Measurements from ENCODE around the gene PRDX2. TPM values are rescaled to one million over a fixed set of nuclear protein-coding genes. Genes with fewer than 3 reads are reported as not detected.

Gene PRDX2
- total and polyA plus RNA-seq, 10 of the 15 experiments (the other 5 are each of a cell fraction or from before 2014, with no cell fraction given) = 93.0 to 812 (median 344) TPM

DNA sequence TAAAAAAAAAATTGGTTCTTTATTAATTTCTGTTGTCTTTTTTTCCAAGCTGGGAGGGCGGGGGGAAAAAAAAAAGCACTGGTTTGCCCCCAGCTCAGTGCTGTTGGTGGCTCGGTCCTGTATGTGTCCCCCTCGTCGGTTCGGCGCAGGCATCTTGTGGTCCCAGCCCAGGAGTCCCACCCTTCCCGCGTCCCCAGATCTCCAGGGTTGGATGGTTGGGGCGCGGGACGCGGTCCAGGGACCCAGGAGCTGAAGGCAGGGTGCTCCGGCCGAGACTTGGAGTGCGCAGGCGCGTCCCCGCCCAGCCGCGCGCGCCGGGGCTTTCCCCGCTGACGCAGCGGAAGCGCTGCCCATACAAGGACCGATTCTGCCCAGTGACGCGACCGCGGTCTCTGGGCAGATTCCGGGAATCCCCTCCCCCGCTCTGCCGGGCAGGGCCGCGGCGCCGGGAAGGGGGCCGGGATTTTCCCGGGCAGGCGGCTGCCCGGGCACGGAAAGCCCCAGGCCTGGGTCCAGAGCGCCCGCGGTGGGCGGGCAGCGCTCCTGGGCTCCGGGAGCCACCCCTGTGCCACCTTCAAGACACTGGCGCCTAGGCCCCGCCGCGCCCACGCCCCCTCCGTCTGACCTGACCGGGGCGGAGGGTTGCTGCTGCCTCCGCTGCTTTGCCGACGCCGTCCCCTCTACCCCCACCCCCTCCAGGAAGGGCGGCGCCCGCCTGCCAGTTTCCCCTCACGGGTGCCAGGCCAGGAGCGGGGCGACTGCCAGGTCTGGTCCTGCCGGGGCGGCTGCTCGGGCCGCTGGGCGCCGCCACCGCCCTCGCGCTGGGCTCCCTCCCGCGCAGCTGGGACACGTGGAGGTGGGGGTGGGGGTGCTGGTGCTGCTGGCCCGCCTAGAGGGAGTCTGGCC, 8.1 kb downstream of the PRDX2 start (continued):
- peak; percentile 29 to 57; a peak in 3 of 4 replicates for TF ChIP-seq EP300 (IDR thresholded peaks at IDR 0.05; ENCODE audit: borderline replicate concordance in 1 of 2, control insufficient read depth in 1 of 2, low read depth in 2 of 2, low read length in 2 of 2)
- TF ChIP-seq, protein P1, sequence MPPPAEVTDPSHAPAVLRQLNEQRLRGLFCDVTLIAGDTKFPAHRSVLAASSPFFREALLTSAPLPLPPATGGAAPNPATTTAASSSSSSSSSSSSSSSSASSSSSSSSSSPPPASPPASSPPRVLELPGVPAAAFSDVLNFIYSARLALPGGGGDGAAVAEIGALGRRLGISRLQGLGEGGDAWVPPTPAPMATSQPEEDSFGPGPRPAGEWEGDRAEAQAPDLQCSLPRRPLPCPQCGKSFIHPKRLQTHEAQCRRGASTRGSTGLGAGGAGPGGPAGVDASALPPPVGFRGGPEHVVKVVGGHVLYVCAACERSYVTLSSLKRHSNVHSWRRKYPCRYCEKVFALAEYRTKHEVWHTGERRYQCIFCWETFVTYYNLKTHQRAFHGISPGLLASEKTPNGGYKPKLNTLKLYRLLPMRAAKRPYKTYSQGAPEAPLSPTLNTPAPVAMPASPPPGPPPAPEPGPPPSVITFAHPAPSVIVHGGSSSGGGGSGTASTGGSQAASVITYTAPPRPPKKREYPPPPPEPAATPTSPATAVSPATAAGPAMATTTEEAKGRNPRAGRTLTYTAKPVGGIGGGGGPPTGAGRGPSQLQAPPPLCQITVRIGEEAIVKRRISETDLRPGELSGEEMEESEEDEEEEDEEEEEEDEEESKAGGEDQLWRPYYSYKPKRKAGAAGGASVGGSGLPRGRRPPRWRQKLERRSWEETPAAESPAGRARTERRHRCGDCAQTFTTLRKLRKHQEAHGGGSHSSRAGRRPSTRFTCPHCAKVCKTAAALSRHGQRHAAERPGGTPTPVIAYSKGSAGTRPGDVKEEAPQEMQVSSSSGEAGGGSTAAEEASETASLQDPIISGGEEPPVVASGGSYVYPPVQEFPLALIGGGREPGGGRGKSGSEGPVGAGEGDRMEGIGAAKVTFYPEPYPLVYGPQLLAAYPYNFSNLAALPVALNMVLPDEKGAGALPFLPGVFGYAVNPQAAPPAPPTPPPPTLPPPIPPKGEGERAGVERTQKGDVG (CRISPR knock-in tag; IDR thresholded peaks at IDR 0.05) = peak; percentile 59; the same call in 1 of the 2 replicates
- no peak; the same call in 1 of the 2 replicates for TF ChIP-seq SREBF1 (IDR thresholded peaks at IDR 0.05; ENCODE audit: low read length)
- TF ChIP-seq IKZF1 (conservative IDR thresholded peaks at IDR 0.05) = peak; percentile 100
- TF ChIP-seq, protein P2, sequence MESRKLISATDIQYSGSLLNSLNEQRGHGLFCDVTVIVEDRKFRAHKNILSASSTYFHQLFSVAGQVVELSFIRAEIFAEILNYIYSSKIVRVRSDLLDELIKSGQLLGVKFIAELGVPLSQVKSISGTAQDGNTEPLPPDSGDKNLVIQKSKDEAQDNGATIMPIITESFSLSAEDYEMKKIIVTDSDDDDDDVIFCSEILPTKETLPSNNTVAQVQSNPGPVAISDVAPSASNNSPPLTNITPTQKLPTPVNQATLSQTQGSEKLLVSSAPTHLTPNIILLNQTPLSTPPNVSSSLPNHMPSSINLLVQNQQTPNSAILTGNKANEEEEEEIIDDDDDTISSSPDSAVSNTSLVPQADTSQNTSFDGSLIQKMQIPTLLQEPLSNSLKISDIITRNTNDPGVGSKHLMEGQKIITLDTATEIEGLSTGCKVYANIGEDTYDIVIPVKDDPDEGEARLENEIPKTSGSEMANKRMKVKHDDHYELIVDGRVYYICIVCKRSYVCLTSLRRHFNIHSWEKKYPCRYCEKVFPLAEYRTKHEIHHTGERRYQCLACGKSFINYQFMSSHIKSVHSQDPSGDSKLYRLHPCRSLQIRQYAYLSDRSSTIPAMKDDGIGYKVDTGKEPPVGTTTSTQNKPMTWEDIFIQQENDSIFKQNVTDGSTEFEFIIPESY (IDR thresholded peaks at IDR 0.05) = 0 out of 2 replicates have a peak, but pooled peaks have one; percentile 68
- peak; percentile 89 for TF ChIP-seq POLR2A (IDR thresholded peaks at IDR 0.05; ENCODE audit: low read depth, low read length)
- peak; percentile 92 to 93 for TF ChIP-seq IKZF2 (IDR thresholded peaks at IDR 0.05)
- no peak for TF ChIP-seq CHD4 (IDR thresholded peaks at IDR 0.05)
- TF ChIP-seq SKIL (IDR thresholded peaks at IDR 0.05; ENCODE audit: low read depth, poor library complexity, severe bottlenecking) = no peak
- no peak for TF ChIP-seq ZBED1 (IDR thresholded peaks at IDR 0.05; ENCODE audit: borderline replicate concordance)
- TF ChIP-seq SMC3 (IDR thresholded peaks at IDR 0.05; ENCODE audit: borderline replicate concordance, low read length) = no peak; the same call in 1 of the 2 replicates
- TF ChIP-seq, protein P3, sequence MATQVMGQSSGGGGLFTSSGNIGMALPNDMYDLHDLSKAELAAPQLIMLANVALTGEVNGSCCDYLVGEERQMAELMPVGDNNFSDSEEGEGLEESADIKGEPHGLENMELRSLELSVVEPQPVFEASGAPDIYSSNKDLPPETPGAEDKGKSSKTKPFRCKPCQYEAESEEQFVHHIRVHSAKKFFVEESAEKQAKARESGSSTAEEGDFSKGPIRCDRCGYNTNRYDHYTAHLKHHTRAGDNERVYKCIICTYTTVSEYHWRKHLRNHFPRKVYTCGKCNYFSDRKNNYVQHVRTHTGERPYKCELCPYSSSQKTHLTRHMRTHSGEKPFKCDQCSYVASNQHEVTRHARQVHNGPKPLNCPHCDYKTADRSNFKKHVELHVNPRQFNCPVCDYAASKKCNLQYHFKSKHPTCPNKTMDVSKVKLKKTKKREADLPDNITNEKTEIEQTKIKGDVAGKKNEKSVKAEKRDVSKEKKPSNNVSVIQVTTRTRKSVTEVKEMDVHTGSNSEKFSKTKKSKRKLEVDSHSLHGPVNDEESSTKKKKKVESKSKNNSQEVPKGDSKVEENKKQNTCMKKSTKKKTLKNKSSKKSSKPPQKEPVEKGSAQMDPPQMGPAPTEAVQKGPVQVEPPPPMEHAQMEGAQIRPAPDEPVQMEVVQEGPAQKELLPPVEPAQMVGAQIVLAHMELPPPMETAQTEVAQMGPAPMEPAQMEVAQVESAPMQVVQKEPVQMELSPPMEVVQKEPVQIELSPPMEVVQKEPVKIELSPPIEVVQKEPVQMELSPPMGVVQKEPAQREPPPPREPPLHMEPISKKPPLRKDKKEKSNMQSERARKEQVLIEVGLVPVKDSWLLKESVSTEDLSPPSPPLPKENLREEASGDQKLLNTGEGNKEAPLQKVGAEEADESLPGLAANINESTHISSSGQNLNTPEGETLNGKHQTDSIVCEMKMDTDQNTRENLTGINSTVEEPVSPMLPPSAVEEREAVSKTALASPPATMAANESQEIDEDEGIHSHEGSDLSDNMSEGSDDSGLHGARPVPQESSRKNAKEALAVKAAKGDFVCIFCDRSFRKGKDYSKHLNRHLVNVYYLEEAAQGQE (IDR thresholded peaks at IDR 0.05; ENCODE audit: low read depth, low read length) = no peak
- TF ChIP-seq ELK1 (IDR thresholded peaks at IDR 0.05; ENCODE audit: low read depth, low read length) = peak; percentile 100
- TF ChIP-seq, protein P4, sequence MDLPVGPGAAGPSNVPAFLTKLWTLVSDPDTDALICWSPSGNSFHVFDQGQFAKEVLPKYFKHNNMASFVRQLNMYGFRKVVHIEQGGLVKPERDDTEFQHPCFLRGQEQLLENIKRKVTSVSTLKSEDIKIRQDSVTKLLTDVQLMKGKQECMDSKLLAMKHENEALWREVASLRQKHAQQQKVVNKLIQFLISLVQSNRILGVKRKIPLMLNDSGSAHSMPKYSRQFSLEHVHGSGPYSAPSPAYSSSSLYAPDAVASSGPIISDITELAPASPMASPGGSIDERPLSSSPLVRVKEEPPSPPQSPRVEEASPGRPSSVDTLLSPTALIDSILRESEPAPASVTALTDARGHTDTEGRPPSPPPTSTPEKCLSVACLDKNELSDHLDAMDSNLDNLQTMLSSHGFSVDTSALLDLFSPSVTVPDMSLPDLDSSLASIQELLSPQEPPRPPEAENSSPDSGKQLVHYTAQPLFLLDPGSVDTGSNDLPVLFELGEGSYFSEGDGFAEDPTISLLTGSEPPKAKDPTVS (IDR thresholded peaks at IDR 0.05; ENCODE audit: low read depth, low read length) = no peak

All from GM12878 (cell line).